HG03064 (cell line): ENCODE measurements around the gene HIP1.
"Not testable (repeated sequence)": the region's sequence is repeated elsewhere in the genome, so short reads cannot be mapped to it uniquely, and the experiment has no call there.

Experiments
- ATAC-seq: cut with Tn5 transposase; IDR thresholded peaks from one replicate; pipeline ENCODE4 v1.9.1; 2021; ENCODE audit warnings: low read depth; ENCODE audit not compliant: unreplicated experiment

Gene HIP1

DNA sequence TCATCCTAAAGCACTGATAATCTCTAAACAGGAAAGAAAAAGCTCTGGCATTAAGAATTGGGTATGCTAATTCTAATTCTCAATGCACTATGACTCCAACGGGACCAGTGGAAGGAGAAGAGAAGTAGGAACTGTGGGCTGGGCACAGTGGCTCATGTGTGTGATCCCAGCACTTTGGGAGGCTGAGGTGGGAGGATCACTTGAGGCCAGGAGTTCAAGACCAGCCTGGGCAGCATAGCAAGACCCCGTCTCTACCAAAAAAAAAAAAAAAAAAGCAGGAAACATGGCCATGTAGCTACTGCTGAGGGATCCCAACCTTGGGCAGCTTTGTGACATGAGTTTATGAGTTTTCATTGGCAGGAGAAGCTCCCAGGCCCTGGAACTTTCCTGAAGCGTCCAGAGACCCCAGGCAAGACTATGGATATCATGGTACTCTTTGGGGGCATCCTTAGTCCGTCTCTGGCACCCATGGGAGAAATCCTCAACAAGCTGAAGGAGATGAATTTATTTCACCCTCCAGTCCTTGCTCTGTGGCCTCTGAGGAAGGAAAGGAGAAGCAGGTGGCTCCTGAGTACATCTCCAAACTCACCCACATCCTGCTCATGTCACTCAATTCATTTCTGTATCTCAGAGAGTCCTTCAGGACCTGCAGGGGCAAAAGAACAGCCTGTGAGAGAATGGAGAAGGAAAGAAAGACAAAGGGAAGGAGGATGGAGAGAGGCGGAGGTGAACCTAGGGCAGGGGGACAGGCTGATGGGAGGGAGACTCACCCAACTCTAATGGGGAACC, 147.1 kb downstream of the HIP1 start:
- ATAC-seq = no peak

- ATAC-seq = no peak
Measured at GRCh38 chr7:75590373-75591005, 148.3 kb downstream of the HIP1 start.

- no peak for ATAC-seq
Measured at GRCh38 chr7:75584354-75584753, 154.4 kb downstream of the HIP1 start.

GRCh38 chr7:75583255-75583654, 155.5 kb downstream of the HIP1 start:
- ATAC-seq = no peak

GRCh38 chr7:75579899-75580298, 158.8 kb downstream of the HIP1 start:
- no peak for ATAC-seq

DNA sequence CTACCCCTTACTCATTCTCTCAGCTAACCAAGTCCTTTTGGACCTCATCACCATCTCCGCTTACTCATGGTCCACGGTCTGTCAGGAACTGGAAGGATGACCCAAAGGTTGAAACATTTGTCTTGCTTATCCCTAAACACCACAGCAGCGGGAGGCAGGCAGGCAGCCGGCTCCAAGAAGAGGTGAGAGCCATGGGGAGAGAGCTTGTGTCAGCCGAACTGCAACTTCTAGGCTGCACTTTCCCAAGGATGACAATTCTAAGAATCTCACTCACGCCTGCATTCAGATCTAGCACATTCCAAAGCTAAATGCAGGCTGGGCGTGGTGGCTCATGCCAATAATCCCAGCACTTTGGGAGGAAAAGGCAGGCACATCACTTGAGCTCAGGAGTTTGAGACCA, 160.7 kb downstream of the HIP1 start:
- ATAC-seq = no peak

- ATAC-seq = no peak
Measured at GRCh38 chr7:75575488-75576121, 163.1 kb downstream of the HIP1 start.

- ATAC-seq = no peak
Measured at GRCh38 chr7:75573477-75574019, 165.2 kb downstream of the HIP1 start.

GRCh38 chr7:75572814-75573213, 165.9 kb downstream of the HIP1 start:
- no peak for ATAC-seq

GRCh38 chr7:75572396-75572795, 166.3 kb downstream of the HIP1 start:
- no peak for ATAC-seq

DNA sequence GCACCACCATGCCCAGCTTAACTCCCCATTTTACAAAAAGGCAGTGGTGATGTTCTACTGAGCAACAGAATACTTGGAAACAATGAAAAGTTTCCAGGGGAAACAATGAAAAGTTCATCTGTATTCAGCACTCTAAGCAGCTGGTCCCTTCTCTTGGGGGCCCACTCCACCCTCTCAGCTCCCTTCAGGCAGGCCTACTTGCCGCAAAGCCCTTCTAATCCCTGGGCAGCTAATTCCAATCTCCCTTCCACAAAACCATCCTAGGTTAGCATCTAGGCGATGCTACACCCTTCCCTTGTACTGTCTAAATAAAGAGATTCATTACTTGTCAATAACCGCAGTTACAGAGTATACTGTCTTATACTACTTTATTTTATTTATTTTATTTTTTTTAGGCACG, 167.5 kb downstream of the HIP1 start:
- no peak for ATAC-seq

- not testable (repeated sequence) for ATAC-seq
Measured at GRCh38 chr7:75569629-75570282, 169.0 kb downstream of the HIP1 start.

DNA sequence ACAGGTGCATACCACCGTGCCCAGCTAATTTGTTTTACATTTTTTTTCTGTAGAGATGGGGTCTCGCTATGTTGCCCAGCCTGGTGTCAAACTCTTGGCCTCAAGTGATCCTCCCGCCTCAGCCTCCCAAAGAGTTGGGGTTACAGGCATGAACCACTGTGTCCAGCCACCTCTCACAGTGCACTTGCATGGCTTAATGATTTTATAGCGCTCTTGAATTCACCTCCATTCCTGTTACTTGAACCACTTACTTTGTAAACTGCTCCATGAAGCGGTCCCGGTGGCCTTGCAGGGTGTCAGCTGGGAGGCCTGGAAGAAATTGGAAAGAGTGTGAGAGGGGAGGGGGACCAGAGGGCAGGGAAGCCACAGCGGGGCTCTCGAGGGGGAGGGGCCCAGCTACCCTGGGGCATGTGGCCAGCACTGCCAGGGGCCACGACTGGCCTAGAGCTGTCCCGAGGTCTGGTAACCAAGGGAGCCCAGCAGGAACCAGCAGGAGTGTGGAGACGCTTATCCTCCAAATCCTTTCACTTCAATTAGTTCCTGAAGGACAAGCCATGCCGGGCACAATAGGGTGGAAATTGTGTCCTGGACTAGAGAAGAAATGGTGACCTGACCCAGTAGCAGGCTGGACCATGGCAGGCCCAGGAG, 170.7 kb downstream of the HIP1 start:
- no peak for ATAC-seq

- no peak for ATAC-seq
Measured at GRCh38 chr7:75565132-75565837, 173.5 kb downstream of the HIP1 start.

DNA sequence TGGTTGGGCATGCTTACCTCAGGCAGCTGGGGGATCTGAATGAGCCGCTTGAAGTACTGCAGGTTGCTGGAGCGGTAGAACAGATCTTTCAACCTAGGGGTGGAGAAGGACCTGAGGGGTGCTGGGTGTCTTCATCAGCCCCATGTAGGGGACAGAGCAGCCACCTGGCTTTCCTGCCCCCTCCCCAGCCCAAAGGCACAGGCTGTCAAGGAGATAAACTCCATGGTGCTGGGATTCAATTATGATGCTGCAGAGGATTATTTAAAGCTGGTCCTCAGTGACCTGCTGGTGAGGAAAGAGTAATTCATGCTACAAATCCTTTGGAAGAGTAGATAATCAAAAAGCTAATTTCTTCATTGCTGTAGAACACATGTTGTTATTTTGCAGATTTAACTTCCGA, 175.6 kb downstream of the HIP1 start:
- ATAC-seq = no peak

DNA sequence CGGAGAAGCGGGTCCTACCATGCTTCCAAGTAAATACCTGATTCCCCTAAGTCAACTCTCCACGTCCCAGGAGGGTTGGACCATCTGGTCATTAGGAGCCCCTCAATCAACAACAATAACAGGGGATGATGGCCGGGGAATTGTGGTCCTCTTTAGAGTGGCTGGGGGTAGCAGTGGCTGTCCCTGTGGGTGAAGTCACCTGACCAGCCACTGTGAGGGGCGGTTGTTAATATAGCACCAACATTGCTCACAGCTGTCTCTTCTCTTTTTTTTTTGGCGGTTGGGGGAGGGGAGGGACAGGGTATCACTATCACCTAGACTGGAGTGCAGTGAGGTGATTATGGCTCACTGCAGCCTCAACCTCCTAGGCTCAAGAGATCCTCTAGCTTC, 178.8 kb downstream of the HIP1 start:
- no peak for ATAC-seq

DNA sequence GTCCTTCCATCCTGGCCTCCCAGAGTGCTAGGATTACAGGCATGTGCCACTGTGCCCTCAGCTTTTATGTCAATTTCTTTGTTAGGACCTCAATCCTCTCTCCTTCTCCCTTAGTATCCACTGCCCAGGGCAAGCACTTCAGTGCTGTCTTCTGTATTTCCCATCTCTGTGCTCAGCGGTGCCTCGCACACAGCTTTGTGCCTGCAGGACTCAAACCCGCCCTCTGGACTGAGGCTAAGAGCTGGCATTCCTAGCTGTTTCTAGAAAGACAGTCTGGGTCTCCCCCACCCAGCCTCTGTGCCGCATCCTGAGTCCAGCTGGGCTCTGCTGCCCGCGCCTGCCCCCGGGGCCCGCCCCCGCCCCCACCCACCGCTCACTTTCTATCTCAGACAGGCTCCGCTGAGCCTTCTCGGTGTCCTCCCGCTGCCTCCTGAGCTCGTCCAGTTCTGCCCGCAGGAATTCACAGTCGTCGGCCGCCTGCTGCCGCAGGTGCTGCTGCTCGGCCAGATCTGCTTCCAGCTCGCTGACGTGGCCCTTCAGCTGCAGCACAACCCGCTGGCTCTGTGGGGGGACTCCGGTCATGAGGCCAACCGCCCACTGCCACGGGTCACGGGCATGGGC, 179.3 kb downstream of the HIP1 start:
- no peak for ATAC-seq

- ATAC-seq = not testable (repeated sequence)
Measured at GRCh38 chr7:75556835-75557234, 181.9 kb downstream of the HIP1 start.

DNA sequence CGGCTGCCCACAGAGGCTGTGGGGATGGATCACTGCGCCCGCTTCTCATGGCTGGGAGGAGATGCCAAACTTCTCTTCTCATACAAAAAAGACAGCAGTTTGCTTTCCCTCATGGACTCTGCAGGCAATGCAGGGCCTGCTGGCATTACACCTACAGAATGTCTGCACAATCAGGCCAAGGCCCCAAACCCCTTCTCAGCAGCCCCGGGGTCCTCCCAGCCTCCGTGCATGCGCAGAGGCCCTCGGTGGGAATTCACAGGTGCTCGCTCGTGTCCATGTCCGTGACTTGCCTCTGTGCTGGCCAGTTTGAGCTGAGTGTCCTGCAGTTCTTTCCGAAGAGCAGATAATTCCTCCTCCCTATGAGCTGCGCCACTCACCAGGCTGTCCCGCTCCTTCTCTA, 183.0 kb downstream of the HIP1 start:
- no peak for ATAC-seq
